CD14-positive monocyte (primary cell): Measurements from ENCODE around the gene FAM13A. TPM values are rescaled to one million over a fixed set of nuclear protein-coding genes. Genes with fewer than 3 reads are reported as not detected.
A peak's percentile ranks its signal among the peaks of the same experiment; 100 is the strongest.

Source experiments
- DNase-seq, 3 donors: peaks; one replicate each; pipeline ENCODE4 v3.0.0-alpha.2; 2011 to 2022
- H2AFZ ChIP-seq: 2 replicates; pipeline ENCODE4 v1.6.0; 2012; ENCODE audit warnings: mild to moderate bottlenecking, low read depth, low read length, inconsistent platforms; ENCODE audit not compliant: insufficient read depth, poor library complexity, severe bottlenecking
- H3K27ac ChIP-seq, 2 donors: 1 replicate in 1 of 2; 2 replicates in 1 of 2; pipeline ENCODE4 v1.5.1; 2012 to 2013; ENCODE audit warnings: low read length in 2 of 2, control low read depth in 1 of 2, inconsistent platforms in 1 of 2, low read depth in 1 of 2, mild to moderate bottlenecking in 1 of 2
- H3K27me3 ChIP-seq, 2 donors: one replicate each; pipeline versions ENCODE4 v1.6.0 to v1.6.1; 2011 to 2013; ENCODE audit warnings: low read length in 2 of 2; ENCODE audit not compliant: control insufficient read depth in 2 of 2, insufficient read depth in 2 of 2
- H3K36me3 ChIP-seq, 2 donors: replicated peaks in 1 of 2; 1 replicate in 1 of 2; 2 replicates in 1 of 2; pipeline versions ENCODE4 v1.5.1 to v1.6.1; 2012 to 2013; ENCODE audit warnings: low read length in 2 of 2, control low read depth in 1 of 2, inconsistent platforms in 1 of 2, mild to moderate bottlenecking in 1 of 2; ENCODE audit not compliant: insufficient read depth in 2 of 2, control insufficient read depth in 1 of 2
- H3K4me1 ChIP-seq, 2 donors: 1 replicate in 1 of 2; 2 replicates in 1 of 2; pipeline versions ENCODE4 v1.5.1 to v1.6.1; 2012 to 2013; ENCODE audit warnings: low read length in 2 of 2, control low read depth in 1 of 2, inconsistent platforms in 1 of 2, mild to moderate bottlenecking in 1 of 2, moderate library complexity in 1 of 2; ENCODE audit not compliant: insufficient read depth in 2 of 2, control insufficient read depth in 1 of 2
- H3K4me2 ChIP-seq: replicated peaks from 2 replicates; pipeline ENCODE3; 2012; ENCODE audit warnings: low read length, moderate library complexity, mild to moderate bottlenecking; ENCODE audit not compliant: poor library complexity, severe bottlenecking; ENCODE audit errors: extremely low read depth
- H3K4me3 ChIP-seq, 3 experiments: fragments of 200-600 bp in 1 of 3; sonication (generic) in 1 of 3; replicated peaks in 1 of 3; 1 replicate in 2 of 3; 2 replicates in 1 of 3; pipeline ENCODE4 v1.5.1; 2011 to 2013; ENCODE audit warnings: low read length in 3 of 3, mild to moderate bottlenecking in 3 of 3, control low read depth in 2 of 3, low read depth in 2 of 3, inconsistent platforms in 1 of 3, moderate library complexity in 1 of 3
- H3K79me2 ChIP-seq: 2 replicates; pipeline ENCODE4 v1.6.0; 2012; ENCODE audit warnings: mild to moderate bottlenecking, control low read depth, inconsistent platforms, low read length, moderate library complexity; ENCODE audit not compliant: insufficient read depth
- H3K9ac ChIP-seq: 2 replicates; pipeline ENCODE4 v1.6.0; 2017; ENCODE audit warnings: low read length, mild to moderate bottlenecking; ENCODE audit not compliant: insufficient read depth, poor library complexity, severe bottlenecking
- H3K9me3 ChIP-seq, 2 donors: replicated peaks in 1 of 2; 1 replicate in 1 of 2; 2 replicates in 1 of 2; pipeline versions ENCODE4 v1.5.1 to v1.6.1; 2012 to 2013; ENCODE audit warnings: low read length in 2 of 2, control low read depth in 1 of 2; ENCODE audit not compliant: control insufficient read depth in 1 of 2, insufficient read depth in 1 of 2
- H4K20me1 ChIP-seq: 2 replicates; pipeline ENCODE4 v1.6.0; 2012; ENCODE audit warnings: mild to moderate bottlenecking, low read length, control low read depth, moderate library complexity; ENCODE audit not compliant: insufficient read depth
- H3K27ac Mint-ChIP-seq, 7 donors: one replicate each; pipeline ENCODE4 v1.8.0; 2020; ENCODE audit warnings: mild to moderate bottlenecking in 7 of 7, mixed read lengths in 7 of 7, moderate library complexity in 6 of 7, inconsistent platforms in 2 of 7
- H3K27me3 Mint-ChIP-seq, 3 donors: one replicate each; pipeline ENCODE4 v1.8.0; 2021 to 2022; ENCODE audit warnings: low read depth in 3 of 3, mild to moderate bottlenecking in 3 of 3, mixed read lengths in 3 of 3, moderate library complexity in 3 of 3, inconsistent platforms in 1 of 3
- H3K36me3 Mint-ChIP-seq, 2 donors: one replicate each; pipeline ENCODE4 v1.8.0; 2020; ENCODE audit warnings: mixed read lengths in 2 of 2, inconsistent platforms in 1 of 2, mild to moderate bottlenecking in 1 of 2
- H3K4me1 Mint-ChIP-seq: one replicate; pipeline ENCODE4 v1.8.0; 2020; ENCODE audit warnings: mild to moderate bottlenecking, mixed read lengths
- H3K4me3 Mint-ChIP-seq, 2 donors: one replicate each; pipeline ENCODE4 v1.8.0; 2020; ENCODE audit warnings: mild to moderate bottlenecking in 2 of 2, mixed read lengths in 2 of 2, moderate library complexity in 1 of 2
- H3K9me3 Mint-ChIP-seq, 7 donors: one replicate each; pipeline ENCODE4 v1.8.0; 2020 to 2022; ENCODE audit warnings: mixed read lengths in 7 of 7, mild to moderate bottlenecking in 6 of 7, moderate library complexity in 6 of 7, inconsistent platforms in 2 of 7
- WGBS: methylation state at CpG from one replicate; pipeline ENCODE4 v1.1.5; 2013; ENCODE audit warnings: missing lambda C conversion rate; ENCODE audit not compliant: insufficient coverage; 5-methylcytosine and 5-hydroxymethylcytosine counted together
- intact Hi-C, 2 donors: fragments of 100-400 bp; cut with micrococcal nuclease; formaldehyde crosslinking; loops; one replicate each; pipeline versions ENCODE4 v1.15.0 to v1.15.1; 2023
- polyA plus RNA-seq, 3 donors: library from polyadenylated mRNA; depleted of rRNA in 1 of 3; unstranded in 2 of 3; stranded (reverse) in 1 of 3; fragments of 300-500 nt in 2 of 3; fragments of >200 nt in 1 of 3; fragmentation: Illumina TruSeq in 2 of 3; gene quantifications; 1 replicate in 2 of 3; 2 replicates in 1 of 3; pipeline ENCODE4 v1.2.3, GENCODE V29; 2012 to 2021
- TF ChIP-seq, protein P1 (sequence below): fragments of 200-600 bp; IDR thresholded peaks from one replicate; pipeline ENCODE4 v1.8.0; 2022; ENCODE audit warnings: antibody characterized with exemption, mild to moderate bottlenecking

The FAM13A gene
- polyA plus RNA-seq, 3 donors, result 5.3 to 20.0 (median 6.5) TPM

DNA sequence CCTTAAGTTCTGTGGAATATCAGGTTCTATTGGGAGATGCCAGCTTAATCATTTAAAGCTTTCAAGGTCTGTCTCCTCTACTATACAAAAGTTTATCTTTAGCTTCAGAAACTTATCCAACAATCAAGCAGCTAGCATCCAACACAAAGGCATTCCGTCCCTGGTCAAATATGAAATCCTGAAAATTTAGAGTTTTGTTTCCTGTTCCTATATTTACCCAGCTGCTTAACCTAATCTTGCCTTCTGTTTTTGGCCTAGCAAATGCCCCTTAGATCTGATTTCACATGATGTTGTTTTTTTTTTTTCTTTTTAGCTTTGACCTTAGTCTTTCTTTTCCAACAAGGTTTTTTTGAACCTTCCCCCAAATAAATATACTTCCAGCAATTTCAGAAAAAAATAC, 33.8 kb downstream of the FAM13A start:
- no peaks in the 10 kb centered on the region for H3K9me3 ChIP-seq
- no peaks in the 10 kb centered on the region for H3K27me3 ChIP-seq
- H3K4me3 Mint-ChIP-seq, result no peak overlapping the region
- H3K27ac Mint-ChIP-seq, result peak overlapping the region in 2 of 7 donors; percentile 18 to 34
- H3K36me3 Mint-ChIP-seq, result no peaks in the 10 kb centered on the region
- H3K4me2 ChIP-seq, result no peak overlapping the region
- no peak overlapping the region for H3K27ac ChIP-seq
- H3K79me2 ChIP-seq, result no peaks in the 10 kb centered on the region
- H4K20me1 ChIP-seq, result no peaks in the 10 kb centered on the region
- no peaks in the 10 kb centered on the region for H3K27me3 Mint-ChIP-seq
- H3K4me3 ChIP-seq, result no peak overlapping the region
- H3K36me3 ChIP-seq, result no peaks in the 10 kb centered on the region
- no peak overlapping the region for H3K9ac ChIP-seq
- H3K9me3 Mint-ChIP-seq, result peaks cover 0 to 1% (median 0%) of the 10 kb centered on the region in 7 donors
- H3K4me1 Mint-ChIP-seq, result peaks cover 5% of the 10 kb centered on the region
- TF ChIP-seq, protein P1, sequence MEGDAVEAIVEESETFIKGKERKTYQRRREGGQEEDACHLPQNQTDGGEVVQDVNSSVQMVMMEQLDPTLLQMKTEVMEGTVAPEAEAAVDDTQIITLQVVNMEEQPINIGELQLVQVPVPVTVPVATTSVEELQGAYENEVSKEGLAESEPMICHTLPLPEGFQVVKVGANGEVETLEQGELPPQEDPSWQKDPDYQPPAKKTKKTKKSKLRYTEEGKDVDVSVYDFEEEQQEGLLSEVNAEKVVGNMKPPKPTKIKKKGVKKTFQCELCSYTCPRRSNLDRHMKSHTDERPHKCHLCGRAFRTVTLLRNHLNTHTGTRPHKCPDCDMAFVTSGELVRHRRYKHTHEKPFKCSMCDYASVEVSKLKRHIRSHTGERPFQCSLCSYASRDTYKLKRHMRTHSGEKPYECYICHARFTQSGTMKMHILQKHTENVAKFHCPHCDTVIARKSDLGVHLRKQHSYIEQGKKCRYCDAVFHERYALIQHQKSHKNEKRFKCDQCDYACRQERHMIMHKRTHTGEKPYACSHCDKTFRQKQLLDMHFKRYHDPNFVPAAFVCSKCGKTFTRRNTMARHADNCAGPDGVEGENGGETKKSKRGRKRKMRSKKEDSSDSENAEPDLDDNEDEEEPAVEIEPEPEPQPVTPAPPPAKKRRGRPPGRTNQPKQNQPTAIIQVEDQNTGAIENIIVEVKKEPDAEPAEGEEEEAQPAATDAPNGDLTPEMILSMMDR, result no peak
- intact Hi-C loops, result loop anchor here (5.0 to 10.0 kb wide), 2 partner anchors 206 to 478 kb away; no protein-coding TSS in a partner anchor
- no CpG with 5 or more reads among the region's 1 CpG for WGBS
- H2AFZ ChIP-seq, result peak overlapping the region; percentile 32
- H3K4me1 ChIP-seq, result no peaks in the 10 kb centered on the region
- DNase-seq, result no peak

DNA sequence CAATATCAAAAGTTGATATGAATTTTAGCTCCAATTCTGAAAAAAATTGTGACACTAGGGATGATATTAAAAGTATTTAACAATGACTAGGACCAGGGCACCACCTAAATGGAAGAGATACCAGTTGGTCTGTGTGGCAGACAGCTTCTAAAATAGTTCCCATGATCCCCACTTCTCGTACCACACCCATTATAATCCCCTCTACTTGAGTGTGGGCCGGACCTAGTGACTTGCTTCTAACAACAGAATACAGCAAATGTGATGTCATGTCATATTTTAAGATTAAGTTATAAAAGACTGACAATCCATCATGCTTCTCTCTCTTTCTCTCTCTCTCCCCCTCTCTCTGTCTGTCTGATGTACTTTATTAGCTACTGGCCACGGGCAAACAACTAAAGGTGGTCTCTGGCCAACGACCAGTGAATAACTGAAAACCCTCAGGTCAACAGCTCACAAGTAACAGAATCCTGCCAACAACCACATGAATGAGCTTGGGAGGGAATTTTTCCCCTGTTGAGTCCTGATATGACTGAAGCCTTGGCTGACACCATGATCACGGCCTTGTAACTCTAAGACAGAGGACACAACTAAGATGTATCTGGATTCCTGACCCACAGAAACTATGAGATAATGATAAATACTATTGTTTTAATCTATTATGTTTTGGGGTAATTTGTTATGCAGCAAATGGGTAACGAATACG, 34.4 kb downstream of the FAM13A start:
- WGBS, result no CpG with 5 or more reads among the region's 7 CpGs
- DNase-seq, result no peak
- Mint-ChIP-seq H3K27me3 (no peaks in the 10 kb centered on the region), H3K27ac (peak overlapping the region in 1 of 7 donors; percentile 57), H3K4me3 (no peak overlapping the region), H3K4me1 (peaks cover 5% of the 10 kb centered on the region), H3K36me3 (no peaks in the 10 kb centered on the region), H3K9me3 (peaks cover 0 to 1% (median 0%) of the 10 kb centered on the region in 7 donors)
- H3K4me3 ChIP-seq, result no peak overlapping the region
- intact Hi-C loops, result loop anchor here (5.0 to 10.0 kb wide), 2 partner anchors 205 to 478 kb away; no protein-coding TSS in a partner anchor
- H2AFZ ChIP-seq, result peak overlapping the region; percentile 32
- H3K79me2 ChIP-seq, result no peaks in the 10 kb centered on the region
- no peaks in the 10 kb centered on the region for H3K4me1 ChIP-seq
- H3K36me3 ChIP-seq, result no peaks in the 10 kb centered on the region
- H4K20me1 ChIP-seq, result no peaks in the 10 kb centered on the region
- no peak overlapping the region for H3K27ac ChIP-seq
- no peak overlapping the region for H3K9ac ChIP-seq
- H3K4me2 ChIP-seq, result no peak overlapping the region
- TF ChIP-seq, protein P1, result no peak
- H3K9me3 ChIP-seq, result no peaks in the 10 kb centered on the region
- H3K27me3 ChIP-seq, result no peaks in the 10 kb centered on the region
